Heart left ventricle (tissue), 16 donors: Measurements from ENCODE around the gene MAML2. TPM values are rescaled to one million over a fixed set of nuclear protein-coding genes. Genes with fewer than 3 reads are reported as not detected.

Experiments used
- ATAC-seq, 4 donors: fragments of 200-7000 bp; cut with Tn5 transposase; one replicate each; pipeline ENCODE4 v1.9.1; 2020 to 2022; ENCODE audit warnings: moderate library complexity in 4 of 4, mild to moderate bottlenecking in 3 of 4, moderate number of reproducible peaks in 1 of 4
- DNase-seq, 5 donors: peaks; one replicate each; pipeline ENCODE4 v3.0.0-alpha.2; 2020
- H3K27ac ChIP-seq, 12 donors: fragments of 200-600 bp; sonication (generic) in 4 of 12; one replicate each; pipeline versions ENCODE4 v1.5.0 to v1.8.0; 2016 to 2022; ENCODE audit warnings: mild to moderate bottlenecking in 2 of 12
- H3K27me3 ChIP-seq, 9 donors: fragments of 200-600 bp; sonication (generic) in 2 of 9; one replicate each; pipeline versions ENCODE4 v1.5.1 to v1.8.0; 2016 to 2022; ENCODE audit warnings: mild to moderate bottlenecking in 3 of 9
- H3K36me3 ChIP-seq, 9 donors: fragments of 200-600 bp; sonication (generic) in 2 of 9; one replicate each; pipeline versions ENCODE4 v1.5.0 to v1.8.0; 2018 to 2022; ENCODE audit warnings: mild to moderate bottlenecking in 2 of 9
- H3K4me1 ChIP-seq, 12 donors: fragments of 200-600 bp; sonication (generic) in 4 of 12; one replicate each; pipeline versions ENCODE4 v1.5.0 to v1.8.0; 2016 to 2022; ENCODE audit warnings: mild to moderate bottlenecking in 3 of 12
- H3K4me3 ChIP-seq, 12 donors: fragments of 200-600 bp; sonication (generic) in 4 of 12; one replicate each; pipeline versions ENCODE4 v1.5.0 to v1.8.0; 2017 to 2022; ENCODE audit warnings: mild to moderate bottlenecking in 9 of 12, moderate library complexity in 4 of 12
- H3K9me3 ChIP-seq, 12 donors: fragments of 200-600 bp; sonication (generic) in 4 of 12; one replicate each; pipeline versions ENCODE4 v1.5.0 to v1.8.0; 2016 to 2022; ENCODE audit warnings: mild to moderate bottlenecking in 1 of 12
- POLR2A ChIP-seq, 2 donors: fragments of 450-650 bp; IDR thresholded peaks; one replicate each; pipeline ENCODE4 v1.6.1; 2017; ENCODE audit warnings: antibody characterized with exemption in 2 of 2, mild to moderate bottlenecking in 2 of 2, moderate library complexity in 2 of 2
- WGBS, 4 donors: extraction: QIAGEN DNeasy Blood & Tissue Kit in 2 of 4; methylation state at CpG; one replicate each; pipeline versions ENCODE4 v1.1.5 to v1.1.7; 2013 to 2018; 5-methylcytosine and 5-hydroxymethylcytosine counted together
- intact Hi-C, 10 donors: fragments of 100-400 bp; cut with DNase I; formaldehyde crosslinking; loops; one replicate each; pipeline versions ENCODE4 v1.11.1 to v1.14.2; 2022
- polyA plus RNA-seq, 2 donors: library from polyadenylated mRNA; stranded (reverse); fragments of 200-250 nt; gene quantifications; one replicate each; pipeline ENCODE4 v1.2.3, GENCODE V29; 2013
- total RNA-seq, 9 donors: library from RNA; depleted of rRNA in 2 of 9; stranded (reverse); fragments of >200 nt in 2 of 9; fragmentation: NEBNext Ultra II Directional in 3 of 9; extraction: Animal tissue kit (Norgen Biotek cat#: 25700) in 3 of 9; gene quantifications; one replicate each; pipeline versions ENCODE4 v1.1.0 to v1.2.4, GENCODE V29; 2016 to 2023
- TF ChIP-seq, protein P1 (sequence below), 12 donors: fragments of 200-600 bp; sonication (generic) in 4 of 12; IDR thresholded peaks; one replicate each; pipeline versions ENCODE4 v1.5.0 to v1.8.0; 2018 to 2022; ENCODE audit warnings: antibody characterized with exemption in 12 of 12, mild to moderate bottlenecking in 5 of 12
- donor health status: ischemic (EF 13 %, LVEDD 7.1; RV severe dilation, severe dysfunction).
- donor health status: healthy with polysubstance abuse.
- donor health status: DM: no; HTN: yes; CAD: no.
- donor health status: DM: no; HTN: no; CAD: no.
- donor health status: ischemic (EF 25% LVEDD 6.9; RV normal size, moderate dysfunction).
- donor health status: ischemic (EF 25% LVEDD 5.7; RV mildly dilated, moderate dysfunction).
- donor health status: healthy.
- donor health status: DM: yes; HTN: yes; CAD: no.
- donor health status: ischemic (EF 35%, LVEDD 5.7; RV mildly dilated, moderate dysfunction).
- donor health status: nonischemic (EF 11% LVEDD 7.7; RV severe dilation, severe dysfunction).
- donor health status: DM: yes; HTN: yes; CAD: no.
- donor health status: PGD.
- donor health status: ischemic (EF 29% LVEDD 5.4; RV normal size, mild dysfunction).
- donor health status: nonischemic (EF 23%, LVEDD 6.1; RV moderate dilation, normal function).

The MAML2 gene
- total and polyA plus RNA-seq, 11 donors = 1.3 to 10.8 (median 4.8) TPM

DNA sequence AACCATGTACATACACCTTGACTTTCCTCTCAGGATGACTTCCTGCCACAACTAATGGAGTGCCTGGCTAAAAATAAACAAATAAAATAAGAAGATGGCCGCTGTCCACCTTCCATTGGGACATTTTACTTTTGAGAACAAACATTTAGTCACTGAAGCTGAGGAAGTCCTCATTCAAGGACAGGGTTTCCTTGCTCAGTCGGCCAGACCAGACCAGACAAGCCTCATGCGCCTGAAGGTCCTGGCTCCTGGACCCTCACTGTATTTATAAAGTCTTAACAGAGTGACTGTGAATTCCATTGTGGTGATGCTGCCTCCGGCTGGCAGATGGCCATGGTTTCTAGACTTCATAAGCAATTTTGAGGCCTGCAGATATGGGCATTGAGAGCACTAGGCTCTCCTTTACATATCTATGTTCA is 114.5 kb downstream of the MAML2 start:
- intact Hi-C loops = loop anchor here in 2 of 10 donors (5.0 to 10.0 kb wide), 3 partner anchors 106 to 174 kb away; partner anchors contain the start of gene MAML2 (in 1 of the 2)
- no peak for TF ChIP-seq POLR2A (IDR thresholded peaks at IDR 0.05)
- TF ChIP-seq, protein P1, sequence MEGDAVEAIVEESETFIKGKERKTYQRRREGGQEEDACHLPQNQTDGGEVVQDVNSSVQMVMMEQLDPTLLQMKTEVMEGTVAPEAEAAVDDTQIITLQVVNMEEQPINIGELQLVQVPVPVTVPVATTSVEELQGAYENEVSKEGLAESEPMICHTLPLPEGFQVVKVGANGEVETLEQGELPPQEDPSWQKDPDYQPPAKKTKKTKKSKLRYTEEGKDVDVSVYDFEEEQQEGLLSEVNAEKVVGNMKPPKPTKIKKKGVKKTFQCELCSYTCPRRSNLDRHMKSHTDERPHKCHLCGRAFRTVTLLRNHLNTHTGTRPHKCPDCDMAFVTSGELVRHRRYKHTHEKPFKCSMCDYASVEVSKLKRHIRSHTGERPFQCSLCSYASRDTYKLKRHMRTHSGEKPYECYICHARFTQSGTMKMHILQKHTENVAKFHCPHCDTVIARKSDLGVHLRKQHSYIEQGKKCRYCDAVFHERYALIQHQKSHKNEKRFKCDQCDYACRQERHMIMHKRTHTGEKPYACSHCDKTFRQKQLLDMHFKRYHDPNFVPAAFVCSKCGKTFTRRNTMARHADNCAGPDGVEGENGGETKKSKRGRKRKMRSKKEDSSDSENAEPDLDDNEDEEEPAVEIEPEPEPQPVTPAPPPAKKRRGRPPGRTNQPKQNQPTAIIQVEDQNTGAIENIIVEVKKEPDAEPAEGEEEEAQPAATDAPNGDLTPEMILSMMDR (IDR thresholded peaks at IDR 0.05) = no peak
- Histone ChIP-seq H3K27ac (peak overlapping the region; percentile 34 to 87 (median 64)), H3K4me1 (peaks cover 0 to 66% (median 27%) of the 10 kb centered on the region in 12 donors), H3K36me3 (no peaks in the 10 kb centered on the region), H3K9me3 (no peaks in the 10 kb centered on the region), H3K4me3 (no peak overlapping the region), H3K27me3 (no peaks in the 10 kb centered on the region)
- WGBS, 4 donors = 10 to 24% (median 19%) methylated on average over 4 of the region's 4 CpGs
- DNase-seq = peak; percentile 71 to 81 (median 78)
- ATAC-seq = peak; percentile 71 to 90 (median 74)

DNA sequence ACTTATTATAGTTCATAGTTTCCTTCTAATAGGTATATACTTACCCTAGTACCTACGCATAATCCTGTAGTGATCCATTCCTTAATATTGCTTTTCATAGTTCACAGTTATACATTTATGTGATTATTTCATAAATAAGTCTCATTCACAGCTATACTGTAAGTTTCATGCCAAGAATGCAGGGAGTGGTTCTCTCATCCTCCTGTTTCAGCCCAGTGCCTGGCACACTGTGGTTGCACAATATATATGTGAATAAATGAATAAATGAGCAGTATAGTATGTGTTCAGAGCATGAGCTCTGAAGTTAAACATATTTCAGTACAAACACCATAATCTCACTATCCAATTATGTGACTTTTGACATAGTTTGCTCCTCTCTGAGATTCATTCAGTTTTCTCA is 115.8 kb downstream of the MAML2 start:
- no peaks in the 10 kb centered on the region for H3K27me3 ChIP-seq
- H3K4me1 ChIP-seq = peaks cover 0 to 67% (median 27%) of the 10 kb centered on the region in 12 donors
- ATAC-seq = no peak
- TF ChIP-seq, protein P1 (IDR thresholded peaks at IDR 0.05) = no peak
- TF ChIP-seq POLR2A (IDR thresholded peaks at IDR 0.05) = no peak
- H3K4me3 ChIP-seq = no peak overlapping the region
- 91 to 100% (median 95%) methylated on average over 1 of the region's 1 CpG for WGBS, 4 donors
- H3K27ac ChIP-seq = peak overlapping the region in 2 of 12 donors; percentile 77 to 79
- no peak for DNase-seq
- intact Hi-C loops = loop anchor here in 2 of 10 donors (5.0 to 10.0 kb wide), 3 partner anchors 108 to 172 kb away; partner anchors contain the start of gene MAML2 (in 1 of the 2)
- no peaks in the 10 kb centered on the region for H3K9me3 ChIP-seq
- H3K36me3 ChIP-seq = no peaks in the 10 kb centered on the region

DNA sequence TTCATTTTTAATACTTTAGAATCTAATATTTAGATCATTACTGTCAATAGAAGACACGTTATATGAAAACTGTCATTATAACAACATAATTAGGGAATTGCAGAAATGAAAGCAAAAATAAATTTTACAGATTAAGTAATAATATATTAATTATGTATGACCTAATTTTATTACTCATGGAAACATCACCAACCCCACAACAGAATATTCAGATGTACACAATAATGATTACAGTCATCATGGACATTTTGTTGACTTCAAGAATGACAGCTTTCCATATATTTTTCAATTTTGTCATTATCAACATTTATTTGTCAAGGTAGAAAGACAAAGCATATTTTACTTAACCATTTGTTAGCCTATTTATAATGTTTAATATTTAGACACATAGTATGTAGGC is 119.9 kb downstream of the MAML2 start:
- Histone ChIP-seq H3K4me3 (no peak overlapping the region), H3K4me1 (peaks cover under 1 to 67% (median 38%) of the 10 kb centered on the region in 12 donors), H3K9me3 (no peaks in the 10 kb centered on the region), H3K27ac (no peak overlapping the region), H3K27me3 (no peaks in the 10 kb centered on the region), H3K36me3 (no peaks in the 10 kb centered on the region)
- intact Hi-C loops = loop anchor here in 2 of 10 donors (10.0 kb wide), 2 partner anchors 112 to 168 kb away; no protein-coding TSS in a partner anchor
- 94 to 99% (median 96%) methylated on average over 1 of the region's 1 CpG for WGBS, 4 donors
- DNase-seq (no peak), ATAC-seq (no peak)
- TF ChIP-seq, protein P1 (IDR thresholded peaks at IDR 0.05) = no peak
- no peak for TF ChIP-seq POLR2A (IDR thresholded peaks at IDR 0.05)

DNA sequence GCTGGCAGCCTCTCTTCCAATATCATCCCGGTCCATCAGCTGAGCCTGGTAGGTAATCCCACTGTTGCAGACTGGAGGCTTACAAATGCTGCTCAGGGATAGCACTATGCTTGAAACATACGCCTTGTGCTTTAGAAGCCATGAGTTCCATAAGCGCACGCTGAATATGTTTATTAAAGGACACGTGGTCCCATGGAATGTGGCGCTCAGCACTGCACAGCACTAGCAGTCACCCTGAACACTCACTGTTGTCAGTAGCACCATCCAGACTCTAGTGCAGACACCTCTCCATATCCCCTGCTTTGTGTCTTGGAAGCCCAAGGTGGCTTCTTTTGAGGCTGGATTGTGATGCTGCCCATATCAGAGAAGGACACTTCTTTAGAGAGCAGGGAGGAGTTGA is 120.9 kb downstream of the MAML2 start:
- Histone ChIP-seq H3K4me3 (no peak overlapping the region), H3K4me1 (peaks cover 3 to 66% (median 39%) of the 10 kb centered on the region in 12 donors), H3K27me3 (no peaks in the 10 kb centered on the region), H3K36me3 (no peaks in the 10 kb centered on the region), H3K9me3 (no peaks in the 10 kb centered on the region), H3K27ac (peak overlapping the region in 1 of 12 donors; percentile 63)
- WGBS, 4 donors = 63 to 86% (median 75%) methylated on average over 6 of the region's 6 CpGs
- intact Hi-C loops = loop anchor here in 2 of 10 donors (10.0 kb wide), 2 partner anchors 113 to 167 kb away; no protein-coding TSS in a partner anchor
- peak in 1 of 4 donors; percentile 24 for ATAC-seq
- DNase-seq = no peak
- TF ChIP-seq POLR2A (IDR thresholded peaks at IDR 0.05) = no peak
- TF ChIP-seq, protein P1 (IDR thresholded peaks at IDR 0.05) = no peak
